IMR-90 (cell line): Measurements from ENCODE around the gene AKAP6. TPM values are rescaled to one million over a fixed set of nuclear protein-coding genes. Genes with fewer than 3 reads are reported as not detected.

Experiments
- ATAC-seq: fragments of 200-7000 bp; cut with Tn5 transposase; 2 replicates; pipeline ENCODE4 v1.9.1; 2020; ENCODE audit warnings: low read depth, mild to moderate bottlenecking, moderate library complexity
- BruUV-seq: library from RNA; stranded (reverse); fragments of 400-500 nt; replicated peaks from 2 replicates; lab custom pipeline; 2021; lab: Mats Ljungman, UMichigan
- CTCF ChIA-PET: fragments of 300-600 bp; formaldehyde crosslinking; extraction: SDS; loops from one replicate; lab custom pipeline; 2021; ENCODE audit warnings: antibody characterized with exemption; lab: Yijun Ruan, JAX
- POLR2A ChIA-PET: fragments of 300-600 bp; sonication (Branson Sonifier 250); formaldehyde crosslinking; loops from one replicate; lab custom pipeline; 2022; ENCODE audit warnings: antibody characterized with exemption; ENCODE audit not compliant: unreplicated experiment; lab: Charles Lee
- DNase-seq: peaks from one replicate; pipeline ENCODE4 v3.0.0; 2013
- H2AFZ ChIP-seq: replicated peaks from 2 replicates; pipeline ENCODE3; 2013; ENCODE audit warnings: low read length, mild to moderate bottlenecking; ENCODE audit not compliant: poor library complexity
- H2AK5ac ChIP-seq: 2 replicates; pipeline ENCODE4 v1.6.1; 2013; ENCODE audit warnings: low read depth, low read length, inconsistent platforms
- H2AK9ac ChIP-seq: replicated peaks from 2 replicates; pipeline ENCODE3; 2013; ENCODE audit warnings: mild to moderate bottlenecking, low read depth, low read length, moderate library complexity; ENCODE audit not compliant: poor library complexity
- H2BK120ac ChIP-seq: 2 replicates; pipeline ENCODE4 v1.6.1; 2013; ENCODE audit warnings: low read depth, low read length, inconsistent platforms
- H2BK15ac ChIP-seq: 3 replicates; pipeline ENCODE4 v1.6.1; 2013; ENCODE audit warnings: low read depth, low read length, inconsistent platforms
- H2BK20ac ChIP-seq: 2 replicates; pipeline ENCODE4 v1.6.1; 2013; ENCODE audit warnings: low read depth, mild to moderate bottlenecking, inconsistent platforms, low read length, moderate library complexity
- H2BK5ac ChIP-seq: 2 replicates; pipeline ENCODE4 v1.6.1; 2013; ENCODE audit warnings: mild to moderate bottlenecking, low read depth, low read length, inconsistent platforms; ENCODE audit not compliant: poor library complexity, severe bottlenecking
- H3K14ac ChIP-seq: replicated peaks from 2 replicates; pipeline ENCODE4 v1.6.1; 2013; ENCODE audit warnings: low read depth, low read length, inconsistent platforms
- H3K18ac ChIP-seq: 2 replicates; pipeline ENCODE4 v1.6.1; 2013; ENCODE audit warnings: low read depth, low read length, control low read depth
- H3K23ac ChIP-seq: 2 replicates; pipeline ENCODE4 v1.6.1; 2013; ENCODE audit warnings: low read depth, low read length, inconsistent platforms
- H3K27ac ChIP-seq: 2 replicates; pipeline ENCODE4 v1.5.1; 2013; ENCODE audit warnings: mild to moderate bottlenecking, control low read depth, low read length; ENCODE audit not compliant: insufficient read depth
- H3K27me3 ChIP-seq: 2 replicates; pipeline ENCODE4 v1.6.1; 2013; ENCODE audit warnings: low read length; ENCODE audit not compliant: control insufficient read depth, insufficient read depth
- H3K36me3 ChIP-seq: 2 replicates; pipeline ENCODE4 v1.6.1; 2013; ENCODE audit warnings: low read length, mixed read lengths; ENCODE audit not compliant: control insufficient read depth, insufficient read depth
- H3K4ac ChIP-seq: 2 replicates; pipeline ENCODE4 v1.6.1; 2013; ENCODE audit warnings: low read depth, low read length, inconsistent platforms
- H3K4me1 ChIP-seq: 2 replicates; pipeline ENCODE4 v1.6.1; 2013; ENCODE audit warnings: low read length, mixed read lengths; ENCODE audit not compliant: control insufficient read depth, insufficient read depth
- H3K4me2 ChIP-seq: 2 replicates; pipeline ENCODE4 v1.6.1; 2013; ENCODE audit warnings: low read depth, mild to moderate bottlenecking, control low read depth, low read length, moderate library complexity
- H3K4me3 ChIP-seq: 2 replicates; pipeline ENCODE4 v1.5.1; 2013; ENCODE audit warnings: low read depth, mild to moderate bottlenecking, control low read depth, low read length, moderate library complexity; ENCODE audit not compliant: insufficient read depth
- H3K56ac ChIP-seq: 2 replicates; pipeline ENCODE4 v1.6.1; 2013; ENCODE audit warnings: low read length, inconsistent platforms; ENCODE audit not compliant: insufficient read depth; ENCODE audit errors: extremely low read depth
- H3K79me1 ChIP-seq, 2 experiments: 2 replicates each; pipeline ENCODE4 v1.6.1; 2013; ENCODE audit warnings: low read length in 2 of 2, inconsistent platforms in 1 of 2, low read depth in 1 of 2
- H3K9ac ChIP-seq: 2 replicates; pipeline ENCODE4 v1.6.1; 2013; ENCODE audit warnings: low read depth, low read length, control low read depth
- H3K9me1 ChIP-seq: 2 replicates; pipeline ENCODE4 v1.6.1; 2013; ENCODE audit warnings: low read length, inconsistent platforms; ENCODE audit not compliant: insufficient read depth
- H3K9me3 ChIP-seq: 2 replicates; pipeline ENCODE4 v1.6.1; 2013; ENCODE audit warnings: low read length; ENCODE audit not compliant: control insufficient read depth, insufficient read depth
- H4K20me1 ChIP-seq: 2 replicates; pipeline ENCODE4 v1.6.1; 2013; ENCODE audit warnings: low read length, inconsistent platforms; ENCODE audit not compliant: insufficient read depth
- H4K5ac ChIP-seq: 2 replicates; pipeline ENCODE4 v1.6.1; 2013; ENCODE audit warnings: mild to moderate bottlenecking, low read depth, low read length, control low read depth
- H4K8ac ChIP-seq, 2 experiments: 2 replicates each; pipeline ENCODE4 v1.6.1; 2013; ENCODE audit warnings: low read depth in 2 of 2, low read length in 2 of 2, control low read depth in 1 of 2, inconsistent platforms in 1 of 2
- H4K91ac ChIP-seq: 2 replicates; pipeline ENCODE4 v1.6.1; 2013; ENCODE audit warnings: low read depth, low read length, inconsistent platforms; ENCODE audit not compliant: insufficient read depth
- BHLHE40 ChIP-seq: fragments of 150-350 bp; IDR thresholded peaks from 2 replicates; pipeline ENCODE4 v1.6.1; 2016; ENCODE audit warnings: mild to moderate bottlenecking, low read depth, low read length
- CEBPB ChIP-seq: IDR thresholded peaks from 2 replicates; pipeline ENCODE4 v1.6.1; 2012; ENCODE audit warnings: low read depth, low read length, improper control_type of control experiment
- CHD1 ChIP-seq: IDR thresholded peaks from 2 replicates; pipeline ENCODE4 v1.6.1; 2012; ENCODE audit warnings: low read depth, low read length, improper control_type of control experiment
- FOS ChIP-seq: fragments of 150-350 bp; IDR thresholded peaks from 2 replicates; pipeline ENCODE4 v1.6.1; 2016; ENCODE audit warnings: low read depth, low read length
- MAFK ChIP-seq: IDR thresholded peaks from 2 replicates; pipeline ENCODE4 v1.6.1; 2012; ENCODE audit warnings: low read depth, low read length, improper control_type of control experiment
- NFE2L2 ChIP-seq: fragments of 150-350 bp; IDR thresholded peaks from 2 replicates; pipeline ENCODE4 v1.6.1; 2016; ENCODE audit warnings: low read depth, mild to moderate bottlenecking, low read length
- POLR2A ChIP-seq: IDR thresholded peaks from 2 replicates; pipeline ENCODE4 v1.6.1; 2012; ENCODE audit warnings: mild to moderate bottlenecking, low read depth, low read length
- RCOR1 ChIP-seq: IDR thresholded peaks from 2 replicates; pipeline ENCODE4 v1.6.1; 2012; ENCODE audit warnings: mild to moderate bottlenecking, low read length, improper control_type of control experiment; ENCODE audit not compliant: insufficient replicate concordance
- RFX5 ChIP-seq: IDR thresholded peaks from 2 replicates; pipeline ENCODE4 v1.8.0; 2012; ENCODE audit warnings: low read depth, mild to moderate bottlenecking, low read length, moderate library complexity
- WGBS, 2 experiments: methylation state at CpG; one replicate each; pipeline versions ENCODE4 v1.1.5 to v1.1.7; 2013; ENCODE audit warnings: missing lambda C conversion rate in 2 of 2; ENCODE audit not compliant: insufficient read length in 1 of 2; ENCODE audit errors: extremely low coverage in 2 of 2; 5-methylcytosine and 5-hydroxymethylcytosine counted together
- dilution Hi-C: fragments of 300-500 bp; cut with HindIII; formaldehyde crosslinking; loops from one replicate; pipeline ENCODE4 v1.14.3; 2018; ENCODE audit warnings: low sequenced_read_pairs; ENCODE audit not compliant: unreplicated experiment
- in situ Hi-C: fragments of 300-500 bp; cut with MboI; formaldehyde crosslinking; loops from 3 replicates; pipeline ENCODE4 v1.14.3; 2019; ENCODE audit warnings: low sequenced_read_pairs, inconsistent platforms, mixed read lengths
- intact Hi-C: fragments of 100-400 bp; cut with micrococcal nuclease; formaldehyde crosslinking; loops from 2 replicates; pipeline ENCODE4 v1.10.0; 2022
- polyA plus RNA-seq, 3 experiments: library from polyadenylated mRNA; depleted of rRNA; stranded (reverse); fragments of >200 nt; gene quantifications; 2 replicates each; pipeline ENCODE4 v1.2.3, GENCODE V29; 2012; ENCODE audit warnings: low replicate concordance in 1 of 3
- total RNA-seq: library from RNA; depleted of rRNA; stranded (reverse); fragments of >200 nt; gene quantifications from 2 replicates; pipeline ENCODE4 v1.2.3, GENCODE V29; 2012
- TF ChIP-seq, protein P1 (sequence below): fragments of 150-350 bp; IDR thresholded peaks from 2 replicates; pipeline ENCODE4 v1.6.1; 2016; ENCODE audit warnings: low read depth, mild to moderate bottlenecking, low read length, moderate library complexity, borderline replicate concordance
- TF ChIP-seq, protein P2 (sequence below): conservative IDR thresholded peaks from 2 replicates; pipeline ENCODE4 v1.5.1; 2012; ENCODE audit warnings: mild to moderate bottlenecking, low read depth, low read length, improper control_type of control experiment
- TF ChIP-seq, protein P3 (sequence below): fragments of 150-350 bp; IDR thresholded peaks from 2 replicates; pipeline ENCODE4 v1.6.1; 2017; ENCODE audit warnings: mild to moderate bottlenecking, antibody characterized with exemption, low read length, low read depth

AKAP6 gene
- total and polyA plus RNA-seq, 2 of the 4 experiments (the other 2 are of a cell fraction) = 0.22 to 1.6 TPM

DNA sequence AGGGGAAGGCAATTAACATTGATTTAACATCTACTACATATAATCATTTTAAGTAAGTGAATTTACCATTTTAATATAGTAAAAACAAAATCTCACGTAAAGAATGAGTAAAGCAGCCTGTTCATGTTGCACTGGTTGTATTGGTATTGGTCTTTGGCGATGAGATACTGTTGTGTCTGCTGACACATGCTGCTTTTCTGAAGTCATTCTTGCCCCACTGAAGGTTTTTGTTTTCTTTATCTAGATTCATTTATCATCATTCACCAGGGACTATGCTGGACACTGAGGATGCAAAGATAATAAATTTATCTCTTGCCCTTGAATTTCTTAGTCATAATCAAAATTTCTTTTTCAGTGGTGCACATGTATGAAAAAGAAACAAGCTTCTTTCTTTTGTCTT is 363.3 kb downstream of the AKAP6 start:
- DNase-seq (no peak), ATAC-seq (no peak)
- Histone ChIP-seq H3K9ac (no peak overlapping the region), H3K56ac (no peak overlapping the region), H3K23ac (no peak overlapping the region), H3K27me3 (no peaks in the 10 kb centered on the region), H3K9me3 (no peaks in the 10 kb centered on the region), H2AK5ac (no peak overlapping the region), H4K5ac (no peak overlapping the region), H4K8ac (no peak overlapping the region), H3K4me2 (no peak overlapping the region), H2BK120ac (no peak overlapping the region), H2BK5ac (no peak overlapping the region), H3K4me3 (no peak overlapping the region), H4K91ac (no peak overlapping the region), H3K18ac (no peak overlapping the region), H2AK9ac (no peak overlapping the region), H3K36me3 (no peaks in the 10 kb centered on the region), H3K4ac (no peak overlapping the region), H3K9me1 (no peaks in the 10 kb centered on the region), H2AFZ (no peak overlapping the region), H2BK20ac (no peak overlapping the region), H3K4me1 (peaks cover 5% of the 10 kb centered on the region; the same call in 1 of the 2 replicates), H2BK15ac (no peak overlapping the region), H3K79me1 (no peaks in the 10 kb centered on the region), H3K14ac (no peak overlapping the region), H3K27ac (no peak overlapping the region), H4K20me1 (no peaks in the 10 kb centered on the region)
- POLR2A ChIA-PET = no interaction called here
- intact Hi-C loops (no loop called here), dilution Hi-C loops (no loop called here), in situ Hi-C loops (no loop called here)
- no CpG with 5 or more reads among the region's 2 CpGs for WGBS, 2 experiments
- CTCF ChIA-PET = no interaction called here
- TF ChIP-seq RFX5 (no peak), CHD1 (no peak), MAFK (no peak), CEBPB (no peak), POLR2A (no peak), BHLHE40 (no peak), NFE2L2 (no peak), RCOR1 (no peak), FOS (no peak)
- TF ChIP-seq, protein P1, sequence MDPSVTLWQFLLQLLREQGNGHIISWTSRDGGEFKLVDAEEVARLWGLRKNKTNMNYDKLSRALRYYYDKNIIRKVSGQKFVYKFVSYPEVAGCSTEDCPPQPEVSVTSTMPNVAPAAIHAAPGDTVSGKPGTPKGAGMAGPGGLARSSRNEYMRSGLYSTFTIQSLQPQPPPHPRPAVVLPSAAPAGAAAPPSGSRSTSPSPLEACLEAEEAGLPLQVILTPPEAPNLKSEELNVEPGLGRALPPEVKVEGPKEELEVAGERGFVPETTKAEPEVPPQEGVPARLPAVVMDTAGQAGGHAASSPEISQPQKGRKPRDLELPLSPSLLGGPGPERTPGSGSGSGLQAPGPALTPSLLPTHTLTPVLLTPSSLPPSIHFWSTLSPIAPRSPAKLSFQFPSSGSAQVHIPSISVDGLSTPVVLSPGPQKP = no peak
- TF ChIP-seq, protein P2, sequence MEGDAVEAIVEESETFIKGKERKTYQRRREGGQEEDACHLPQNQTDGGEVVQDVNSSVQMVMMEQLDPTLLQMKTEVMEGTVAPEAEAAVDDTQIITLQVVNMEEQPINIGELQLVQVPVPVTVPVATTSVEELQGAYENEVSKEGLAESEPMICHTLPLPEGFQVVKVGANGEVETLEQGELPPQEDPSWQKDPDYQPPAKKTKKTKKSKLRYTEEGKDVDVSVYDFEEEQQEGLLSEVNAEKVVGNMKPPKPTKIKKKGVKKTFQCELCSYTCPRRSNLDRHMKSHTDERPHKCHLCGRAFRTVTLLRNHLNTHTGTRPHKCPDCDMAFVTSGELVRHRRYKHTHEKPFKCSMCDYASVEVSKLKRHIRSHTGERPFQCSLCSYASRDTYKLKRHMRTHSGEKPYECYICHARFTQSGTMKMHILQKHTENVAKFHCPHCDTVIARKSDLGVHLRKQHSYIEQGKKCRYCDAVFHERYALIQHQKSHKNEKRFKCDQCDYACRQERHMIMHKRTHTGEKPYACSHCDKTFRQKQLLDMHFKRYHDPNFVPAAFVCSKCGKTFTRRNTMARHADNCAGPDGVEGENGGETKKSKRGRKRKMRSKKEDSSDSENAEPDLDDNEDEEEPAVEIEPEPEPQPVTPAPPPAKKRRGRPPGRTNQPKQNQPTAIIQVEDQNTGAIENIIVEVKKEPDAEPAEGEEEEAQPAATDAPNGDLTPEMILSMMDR = no peak
- TF ChIP-seq, protein P3, sequence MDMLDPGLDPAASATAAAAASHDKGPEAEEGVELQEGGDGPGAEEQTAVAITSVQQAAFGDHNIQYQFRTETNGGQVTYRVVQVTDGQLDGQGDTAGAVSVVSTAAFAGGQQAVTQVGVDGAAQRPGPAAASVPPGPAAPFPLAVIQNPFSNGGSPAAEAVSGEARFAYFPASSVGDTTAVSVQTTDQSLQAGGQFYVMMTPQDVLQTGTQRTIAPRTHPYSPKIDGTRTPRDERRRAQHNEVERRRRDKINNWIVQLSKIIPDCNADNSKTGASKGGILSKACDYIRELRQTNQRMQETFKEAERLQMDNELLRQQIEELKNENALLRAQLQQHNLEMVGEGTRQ = no peak
- no TSS peak for BruUV-seq
